ENCODE results near the gene C12orf57.

GRCh38 chr12:6958609-6959057 lies 14.8 kb downstream of the C12orf57 start:
- TF ChIP-seq CTCF (IDR thresholded peaks at IDR 0.05), result no peak
- TF ChIP-seq POLR2A (IDR thresholded peaks at IDR 0.05), result no peak
